ENCODE results near the gene NEURL1.

Gene NEURL1

GRCh38 chr10:103548581-103549348 lies 55.3 kb downstream of the NEURL1 start:
- DNase-seq: no peak

DNA sequence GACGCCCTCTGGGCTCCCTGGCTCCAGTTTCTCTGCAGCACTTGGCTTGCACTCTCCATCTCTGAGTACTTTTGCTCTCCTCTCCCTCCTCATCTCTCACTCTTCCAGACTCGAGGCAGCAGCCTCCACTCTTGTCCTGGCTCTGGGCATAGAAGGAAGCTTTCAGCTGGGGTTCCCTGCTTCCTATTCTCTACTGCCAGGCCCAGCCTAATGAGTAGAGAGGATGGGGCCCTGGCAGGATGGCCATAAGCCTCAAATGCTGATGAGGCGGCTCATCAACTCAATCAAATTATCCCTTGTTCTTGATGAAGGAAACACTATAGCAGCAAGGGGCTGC lies 55.8 kb downstream of the NEURL1 start:
- DNase-seq: no peak

DNA sequence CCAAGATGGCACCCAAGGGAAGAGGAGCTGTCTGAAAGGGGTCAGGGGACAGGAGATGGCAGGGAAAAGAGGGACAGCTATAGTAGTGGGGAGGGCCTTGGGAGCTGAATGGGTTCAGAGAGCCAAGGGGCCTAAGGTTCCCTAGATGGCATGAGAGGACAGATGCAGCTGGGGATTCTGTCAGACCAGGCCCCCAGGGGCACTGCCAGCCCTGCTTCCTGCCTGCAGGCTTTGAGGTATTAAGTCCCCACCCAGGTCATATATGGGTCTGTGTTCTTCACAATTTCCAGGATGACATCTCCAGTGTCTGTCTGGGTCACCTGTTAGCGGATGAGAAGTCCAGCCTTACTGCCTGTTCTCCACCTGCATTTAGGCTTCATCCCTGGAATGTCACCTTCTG lies 56.7 kb downstream of the NEURL1 start:
- no peak for DNase-seq

GRCh38 chr10:103551619-103552602 lies 58.4 kb downstream of the NEURL1 start:
- DNase-seq: no peak

- DNase-seq: no peak
These were observed 59.6 kb downstream of the NEURL1 start for GRCh38 chr10:103552856-103553742.

- DNase-seq: peak; percentile 37
These were observed 60.4 kb downstream of the NEURL1 start for GRCh38 chr10:103553743-103554487.

DNA sequence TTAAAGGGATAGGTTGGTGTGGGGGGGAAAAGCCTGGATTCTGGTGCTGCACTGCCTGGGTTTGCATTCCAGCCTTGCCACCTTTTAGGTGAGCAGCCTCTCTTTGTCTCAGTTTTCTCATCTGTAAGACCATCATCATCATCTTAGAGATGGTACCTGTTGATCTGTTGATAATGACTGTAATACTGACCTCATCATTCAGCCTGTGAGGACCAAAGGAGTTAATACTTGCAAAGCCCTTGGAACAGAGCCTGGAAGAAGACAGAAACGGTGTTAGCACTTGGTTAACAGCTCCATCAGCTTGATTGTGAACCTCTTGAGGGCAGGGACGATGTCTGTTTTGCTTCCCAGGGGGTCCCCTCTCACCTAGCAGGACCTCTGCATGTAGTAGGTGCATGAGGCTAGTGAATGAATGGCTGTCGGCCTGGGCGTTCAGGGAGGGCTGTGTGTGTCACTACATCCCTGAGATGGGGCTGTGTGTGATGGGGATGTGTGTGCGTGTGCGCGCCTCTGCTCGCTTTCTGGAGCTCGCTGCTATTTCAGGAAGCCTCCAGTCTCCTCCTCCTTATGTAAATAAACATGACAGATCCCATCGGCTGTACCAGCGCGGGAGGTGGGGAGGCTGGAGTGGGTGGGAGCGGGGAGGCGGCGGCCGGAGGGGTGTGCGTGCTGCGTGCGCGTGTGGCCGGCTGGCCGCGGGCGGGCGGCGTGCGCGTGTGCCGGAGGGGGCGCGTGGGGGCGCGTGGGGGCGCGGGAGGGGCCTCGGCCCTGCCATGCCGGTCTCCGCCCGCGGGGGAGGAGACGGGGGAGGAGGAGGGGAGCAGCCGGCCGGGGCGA lies 61.2 kb downstream of the NEURL1 start:
- no peak for DNase-seq

DNA sequence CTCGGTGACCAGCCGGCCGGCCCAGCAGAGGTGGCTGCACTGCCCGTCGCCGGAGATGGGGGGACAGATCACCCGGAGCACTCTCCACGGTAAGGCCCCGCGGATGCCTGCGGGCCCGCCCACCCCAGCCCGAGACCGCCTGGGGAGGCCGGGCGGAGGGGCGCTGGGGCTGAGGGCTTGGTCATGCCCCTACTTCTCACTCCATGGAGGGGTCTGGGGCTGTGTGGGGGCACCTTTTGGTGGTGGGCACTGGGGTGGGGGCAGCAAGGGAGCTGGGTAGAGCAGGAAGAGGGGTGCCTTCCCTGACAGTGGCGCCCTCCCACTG lies 61.8 kb downstream of the NEURL1 start:
- DNase-seq: no peak

DNA sequence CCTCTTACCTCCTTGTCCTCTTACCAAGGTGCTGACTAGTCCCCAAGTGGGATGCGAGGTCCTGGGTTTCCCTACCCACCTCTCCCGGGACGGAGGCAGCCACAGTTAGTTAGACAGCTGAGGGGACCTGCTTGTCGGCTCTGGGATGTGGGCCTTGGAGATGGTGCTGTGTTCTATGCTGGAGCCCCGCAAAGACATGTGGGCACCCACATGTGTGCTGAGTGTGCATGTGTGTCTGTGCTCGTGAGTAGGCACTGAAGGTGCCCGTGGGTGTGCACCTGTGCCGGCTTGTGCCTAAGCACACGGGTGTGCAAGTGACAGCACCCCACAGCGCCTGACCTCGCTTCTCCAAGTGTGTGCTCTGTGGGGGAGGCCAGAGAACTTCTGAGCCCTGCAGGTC lies 62.2 kb downstream of the NEURL1 start:
- DNase-seq: no peak

GRCh38 chr10:103556383-103557007 lies 63.0 kb downstream of the NEURL1 start:
- no peak for DNase-seq

- DNase-seq: no peak
These were observed 64.0 kb downstream of the NEURL1 start for GRCh38 chr10:103557455-103557854.

GRCh38 chr10:103558911-103559310 lies 65.4 kb downstream of the NEURL1 start:
- DNase-seq: no peak

DNA sequence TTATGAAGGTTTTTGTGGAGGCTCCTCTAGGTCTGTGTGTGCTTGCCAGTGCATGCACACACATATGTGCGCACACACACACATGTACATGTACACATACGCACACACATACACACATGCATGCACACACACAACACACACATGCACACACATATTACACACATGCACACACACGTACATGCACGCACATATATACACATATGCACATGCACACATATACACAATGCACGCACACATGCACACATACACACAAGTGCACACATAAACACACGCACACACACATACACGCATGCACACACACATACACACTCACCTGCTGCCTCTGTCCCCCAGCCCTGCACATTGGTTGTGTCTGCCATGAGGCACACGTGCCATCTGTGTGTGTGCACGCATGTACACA lies 66.3 kb downstream of the NEURL1 start:
- DNase-seq: no peak

- no peak for DNase-seq
These were observed 67.4 kb downstream of the NEURL1 start for GRCh38 chr10:103560886-103561285.

DNA sequence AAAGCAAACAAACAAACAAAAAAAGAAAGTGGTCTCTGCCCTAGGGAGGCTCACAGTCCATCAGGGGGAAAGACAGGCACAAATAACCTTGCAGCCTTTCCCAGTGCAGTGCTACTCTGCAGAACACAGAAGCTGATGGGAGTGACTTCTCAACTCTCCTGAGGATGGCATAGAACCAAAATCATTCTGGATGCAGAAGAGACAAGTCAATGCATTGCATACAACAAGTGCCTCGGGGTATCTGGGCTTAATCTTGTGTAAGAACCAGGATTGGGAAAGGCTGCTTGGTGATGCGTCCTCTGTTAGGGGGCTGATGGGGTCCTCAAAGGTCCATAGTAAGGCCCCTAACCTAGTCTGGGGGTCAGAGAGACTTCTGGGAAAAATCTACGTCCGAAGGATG lies 68.9 kb downstream of the NEURL1 start:
- DNase-seq: no peak

GRCh38 chr10:103563231-103564115 lies 70.0 kb downstream of the NEURL1 start:
- no peak for DNase-seq

GRCh38 chr10:103564116-103564501 lies 70.6 kb downstream of the NEURL1 start:
- no peak for DNase-seq

GRCh38 chr10:103564776-103565520 lies 71.4 kb downstream of the NEURL1 start:
- DNase-seq: peak; percentile 46

DNA sequence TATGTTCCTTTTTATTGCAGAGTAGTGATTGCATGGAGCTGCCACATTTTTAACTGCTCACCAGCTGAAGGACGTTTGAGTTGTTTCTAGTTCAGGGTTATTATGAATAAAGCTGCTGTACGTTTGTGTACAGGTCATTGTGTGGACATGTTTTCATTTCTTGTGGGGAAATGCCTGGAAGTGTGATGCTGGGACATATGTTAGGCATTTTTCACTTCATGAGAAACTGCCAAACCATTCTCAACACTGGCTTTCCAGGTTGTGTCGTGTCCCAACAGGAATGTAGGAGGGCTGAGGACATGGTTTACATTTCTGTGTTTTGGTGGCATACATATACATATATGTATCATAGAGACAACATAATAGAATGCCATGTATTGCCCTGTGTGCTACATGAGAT lies 73.0 kb downstream of the NEURL1 start:
- no peak for DNase-seq
